HL-60 (cell line): ENCODE results near the gene AVEN.
"Not testable (repeated sequence)": the region's sequence is repeated elsewhere in the genome, so short reads cannot be mapped to it uniquely, and the experiment has no call there.

Source experiments
- DNase-seq, 2 experiments: peaks; one replicate each; pipeline ENCODE4 v3.0.0-alpha.2; 2010 to 2020; ENCODE audit warnings: low read depth in 1 of 2, low spot score in 1 of 2
- H3K27ac ChIP-seq: fragments of 250-450 bp; sonication (Bioruptor Pico); replicated peaks from 2 replicates; pipeline ENCODE4 v1.5.1; 2020; ENCODE audit warnings: mild to moderate bottlenecking, moderate library complexity
- H3K27me3 ChIP-seq: fragments of 250-450 bp; sonication (Bioruptor Pico); 2 replicates; pipeline ENCODE4 v1.5.1; 2021; ENCODE audit warnings: mild to moderate bottlenecking, moderate library complexity; ENCODE audit not compliant: insufficient read depth, poor library complexity, severe bottlenecking
- H3K4me3 ChIP-seq: replicated peaks from 2 replicates; pipeline ENCODE4 v1.5.1; 2011; ENCODE audit warnings: mild to moderate bottlenecking, control low read depth, low read length; ENCODE audit not compliant: insufficient read depth
- CTCF ChIP-seq: IDR thresholded peaks from one replicate; pipeline ENCODE4 v1.5.1; 2011; ENCODE audit warnings: low read length, control low read depth, inconsistent platforms; ENCODE audit not compliant: insufficient read depth
- GABPA ChIP-seq: IDR thresholded peaks from 2 replicates; pipeline ENCODE4 v1.6.1; 2012; ENCODE audit warnings: low read depth
- POLR2AphosphoS5 ChIP-seq: IDR thresholded peaks from 2 replicates; pipeline ENCODE4 v1.6.1; 2012; ENCODE audit warnings: low read depth
- REST ChIP-seq: IDR thresholded peaks from 2 replicates; pipeline ENCODE4 v1.6.1; 2012; ENCODE audit warnings: low read depth; ENCODE audit not compliant: insufficient replicate concordance
- SPI1 ChIP-seq: IDR thresholded peaks from 2 replicates; pipeline ENCODE4 v1.6.1; 2012; ENCODE audit warnings: low read depth, mild to moderate bottlenecking, borderline replicate concordance

Gene AVEN

GRCh38 chr15:34023907-34024306 lies 15.1 kb downstream of the AVEN start:
- DNase-seq = no peak
- Histone ChIP-seq H3K27ac (no peak overlapping the region), H3K27me3 (no peaks in the 10 kb centered on the region), H3K4me3 (no peak overlapping the region)
- TF ChIP-seq CTCF (no peak), SPI1 (no peak), GABPA (no peak), REST (no peak), POLR2AphosphoS5 (no peak)

DNA sequence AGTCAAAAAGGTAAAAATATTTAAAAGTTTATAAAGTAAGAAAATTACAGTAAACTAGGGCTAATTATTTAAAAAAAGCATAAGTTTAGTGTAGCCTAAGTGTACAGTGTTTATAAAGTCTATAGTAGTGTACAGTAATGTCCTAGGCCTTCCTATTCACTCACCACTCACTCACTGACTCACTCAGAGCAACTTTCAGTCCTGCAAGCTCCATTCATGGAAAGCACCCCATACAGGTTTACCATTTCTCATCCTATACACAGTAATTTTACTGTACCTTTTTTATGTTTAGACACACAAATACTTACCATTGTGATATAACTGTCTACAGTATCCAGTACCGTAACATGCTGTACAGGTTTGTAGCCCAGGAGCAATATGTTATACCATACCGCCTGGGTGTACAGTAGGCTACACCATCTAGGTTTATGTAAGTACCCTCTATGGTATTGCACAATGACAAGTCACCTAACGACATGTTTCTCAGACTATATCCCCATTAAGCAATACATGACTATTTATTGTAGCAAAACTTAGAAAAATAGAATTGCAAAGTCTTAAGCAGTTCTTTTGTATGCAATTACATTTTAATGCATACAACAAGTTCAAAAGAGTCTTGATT lies 19.5 kb downstream of the AVEN start:
- no peak for DNase-seq
- TF ChIP-seq GABPA (no peak), SPI1 (no peak), POLR2AphosphoS5 (no peak), REST (no peak), CTCF (no peak)
- H3K27ac ChIP-seq = no peak overlapping the region
- no peak overlapping the region for H3K4me3 ChIP-seq
- H3K27me3 ChIP-seq = no peaks in the 10 kb centered on the region

DNA sequence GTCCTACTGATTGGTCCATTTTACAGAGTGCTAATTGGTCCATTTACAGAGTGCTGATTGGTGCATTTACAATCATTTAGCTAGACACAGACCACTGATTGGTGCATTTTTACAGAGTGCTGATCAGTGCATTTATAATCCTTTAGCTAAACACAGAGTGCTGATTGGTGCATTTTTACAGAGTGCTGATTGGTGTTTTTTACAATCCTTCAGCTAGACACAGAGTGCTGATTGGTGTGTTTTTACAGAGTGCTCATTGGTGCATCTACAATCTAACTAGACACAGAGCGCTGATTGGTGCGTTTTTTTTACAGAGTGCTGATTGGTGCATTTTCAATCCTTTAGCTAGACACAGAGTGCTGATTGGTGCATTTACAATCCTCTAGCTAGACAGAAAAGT lies 20.3 kb downstream of the AVEN start:
- H3K27ac ChIP-seq, H3K27me3 ChIP-seq, H3K4me3 ChIP-seq, DNase-seq: not testable (repeated sequence)

GRCh38 chr15:34018021-34018645 lies 20.9 kb downstream of the AVEN start:
- no peak overlapping the region for H3K27ac ChIP-seq
- H3K4me3 ChIP-seq = no peak overlapping the region
- TF ChIP-seq POLR2AphosphoS5 = no peak
- TF ChIP-seq SPI1 = no peak
- no peak for TF ChIP-seq CTCF
- no peak for TF ChIP-seq GABPA
- no peak for TF ChIP-seq REST
- H3K27me3 ChIP-seq = no peaks in the 10 kb centered on the region
- DNase-seq = no peak
